PC-9 (cell line): ENCODE measurements around the gene STAP1.

ENCODE experiments used
- CTCF ChIP-seq: fragments of 200-600 bp; sonication (generic); conservative IDR thresholded peaks from 2 replicates; pipeline ENCODE4 v1.6.1; 2017; ENCODE audit warnings: mixed run types, antibody characterized with exemption, mild to moderate bottlenecking, moderate library complexity
- EZH2 ChIP-seq: fragments of 200-600 bp; sonication (generic); IDR thresholded peaks from 2 replicates; pipeline ENCODE4 v1.8.0; 2017; ENCODE audit warnings: antibody characterized with exemption, low read depth

GRCh38 chr4:67558493-67558892 is at the start of gene STAP1:
- TF ChIP-seq CTCF, result no peak
- TF ChIP-seq EZH2, result no peak
